Natural killer cell (primary cell): ENCODE data around the gene ZCCHC14. TPM values are rescaled to one million over a fixed set of nuclear protein-coding genes. Genes with fewer than 3 reads are reported as not detected.
"Not testable (repeated sequence)": the region's sequence is repeated elsewhere in the genome, so short reads cannot be mapped to it uniquely, and the experiment has no call there.

ENCODE experiments used
- ATAC-seq, 3 donors: fragments of 150-1000 bp in 2 of 3; fragments of 200-7000 bp in 1 of 3; cut with Tn5 transposase; 1 replicate in 1 of 3; 2 replicates in 2 of 3; pipeline ENCODE4 v1.10.0; 2021; ENCODE audit warnings: mild to moderate bottlenecking in 2 of 3, moderate library complexity in 2 of 3
- DNase-seq, 2 donors: peaks; one replicate each; pipeline versions ENCODE4 v3.0.0 to v3.0.0-alpha.2; 2013 to 2021; ENCODE audit warnings: mixed read lengths in 1 of 2
- H3K27ac ChIP-seq: one replicate; pipeline ENCODE4 v1.5.1; 2013; ENCODE audit warnings: mild to moderate bottlenecking, low read length
- H3K27me3 ChIP-seq: one replicate; pipeline ENCODE4 v1.6.1; 2013; ENCODE audit warnings: low read length; ENCODE audit not compliant: control insufficient read depth, insufficient read depth
- H3K36me3 ChIP-seq: one replicate; pipeline ENCODE4 v1.6.1; 2013; ENCODE audit warnings: low read length; ENCODE audit not compliant: control insufficient read depth, insufficient read depth
- H3K4me1 ChIP-seq: one replicate; pipeline ENCODE4 v1.6.1; 2013; ENCODE audit warnings: low read length; ENCODE audit not compliant: control insufficient read depth, insufficient read depth
- H3K4me3 ChIP-seq: one replicate; pipeline ENCODE4 v1.5.1; 2013; ENCODE audit warnings: low read length
- H3K9me3 ChIP-seq: one replicate; pipeline ENCODE4 v1.6.1; 2013; ENCODE audit warnings: low read length; ENCODE audit not compliant: control insufficient read depth, insufficient read depth
- H3K27ac Mint-ChIP-seq, 2 donors: one replicate each; pipeline ENCODE4 v1.8.0; 2022; ENCODE audit warnings: mild to moderate bottlenecking in 2 of 2, mixed read lengths in 2 of 2, moderate library complexity in 1 of 2
- H3K27me3 Mint-ChIP-seq, 2 donors: one replicate each; pipeline ENCODE4 v1.8.0; 2022; ENCODE audit warnings: low read depth in 2 of 2, mixed read lengths in 2 of 2
- H3K36me3 Mint-ChIP-seq: one replicate; pipeline ENCODE4 v1.8.0; 2022; ENCODE audit warnings: mixed read lengths
- H3K4me1 Mint-ChIP-seq, 2 donors: one replicate each; pipeline ENCODE4 v1.8.0; 2022; ENCODE audit warnings: mixed read lengths in 2 of 2
- H3K4me3 Mint-ChIP-seq: one replicate; pipeline ENCODE4 v1.8.0; 2022; ENCODE audit warnings: mild to moderate bottlenecking, moderate library complexity, mixed read lengths
- H3K9me3 Mint-ChIP-seq, 2 donors: one replicate each; pipeline ENCODE4 v1.8.0; 2022; ENCODE audit warnings: mixed read lengths in 2 of 2
- WGBS: methylation state at CpG from one replicate; pipeline ENCODE4 v1.1.7; 2013; ENCODE audit warnings: missing lambda C conversion rate; ENCODE audit not compliant: insufficient coverage; 5-methylcytosine and 5-hydroxymethylcytosine counted together
- intact Hi-C: fragments of 100-400 bp; cut with micrococcal nuclease; formaldehyde crosslinking; loops from one replicate; pipeline ENCODE4 v1.14.2; 2022
- total RNA-seq, 4 donors: library from RNA; stranded (reverse); fragments of 120-200 nt in 1 of 4; gene quantifications; one replicate each; pipeline versions ENCODE4 v1.2.3 to v1.2.4, GENCODE V29; 2013 to 2022
- TF ChIP-seq, protein P1 (sequence below): fragments of 200-600 bp; IDR thresholded peaks from one replicate; pipeline ENCODE4 v1.8.0; 2022; ENCODE audit warnings: antibody characterized with exemption

ZCCHC14 gene
- total RNA-seq, 3 donors from 2014 or later (not counting 1 experiment from before 2014, with no cell fraction given), result 12.2 to 20.9 (median 19.2) TPM

DNA sequence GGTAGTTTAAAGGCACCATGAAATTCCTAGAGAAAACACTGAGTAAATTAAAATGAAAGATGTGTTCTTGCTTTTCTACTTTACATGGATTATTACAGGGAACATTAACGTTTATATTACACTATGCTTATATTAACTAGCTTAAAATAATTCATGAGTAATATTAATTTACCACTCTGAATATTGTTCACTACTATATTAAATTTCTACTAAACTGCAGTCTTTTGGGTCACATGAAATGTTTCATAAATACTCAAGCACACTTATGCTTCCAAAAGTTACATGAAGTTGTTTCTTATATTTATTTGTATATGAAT, 104.0 kb downstream of the ZCCHC14 start:
- Mint-ChIP-seq H3K9me3 (no peaks in the 10 kb centered on the region), H3K4me3 (peak overlapping the region; percentile 61), H3K27me3 (no peaks in the 10 kb centered on the region), H3K36me3 (no peaks in the 10 kb centered on the region), H3K4me1 (peaks cover 44 to 52% of the 10 kb centered on the region in 2 donors), H3K27ac (peak overlapping the region; percentile 95 to 97)
- WGBS, result no CpG with 5 or more reads among the region's 1 CpG
- H3K27me3 ChIP-seq, result no peaks in the 10 kb centered on the region
- ATAC-seq, result no peak
- TF ChIP-seq, protein P1, sequence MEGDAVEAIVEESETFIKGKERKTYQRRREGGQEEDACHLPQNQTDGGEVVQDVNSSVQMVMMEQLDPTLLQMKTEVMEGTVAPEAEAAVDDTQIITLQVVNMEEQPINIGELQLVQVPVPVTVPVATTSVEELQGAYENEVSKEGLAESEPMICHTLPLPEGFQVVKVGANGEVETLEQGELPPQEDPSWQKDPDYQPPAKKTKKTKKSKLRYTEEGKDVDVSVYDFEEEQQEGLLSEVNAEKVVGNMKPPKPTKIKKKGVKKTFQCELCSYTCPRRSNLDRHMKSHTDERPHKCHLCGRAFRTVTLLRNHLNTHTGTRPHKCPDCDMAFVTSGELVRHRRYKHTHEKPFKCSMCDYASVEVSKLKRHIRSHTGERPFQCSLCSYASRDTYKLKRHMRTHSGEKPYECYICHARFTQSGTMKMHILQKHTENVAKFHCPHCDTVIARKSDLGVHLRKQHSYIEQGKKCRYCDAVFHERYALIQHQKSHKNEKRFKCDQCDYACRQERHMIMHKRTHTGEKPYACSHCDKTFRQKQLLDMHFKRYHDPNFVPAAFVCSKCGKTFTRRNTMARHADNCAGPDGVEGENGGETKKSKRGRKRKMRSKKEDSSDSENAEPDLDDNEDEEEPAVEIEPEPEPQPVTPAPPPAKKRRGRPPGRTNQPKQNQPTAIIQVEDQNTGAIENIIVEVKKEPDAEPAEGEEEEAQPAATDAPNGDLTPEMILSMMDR, result no peak
- peak overlapping the region; percentile 80 for H3K27ac ChIP-seq
- H3K9me3 ChIP-seq, result no peaks in the 10 kb centered on the region
- H3K4me1 ChIP-seq, result peaks cover 39% of the 10 kb centered on the region
- H3K4me3 ChIP-seq, result peak overlapping the region; percentile 9
- intact Hi-C loops, result loop anchor here (2.0 to 5.0 kb wide), 2 partner anchors 72 to 1264 kb away; partner anchors contain the start of genes C16orf95 and CYBA
- DNase-seq, result no peak
- H3K36me3 ChIP-seq, result no peaks in the 10 kb centered on the region

DNA sequence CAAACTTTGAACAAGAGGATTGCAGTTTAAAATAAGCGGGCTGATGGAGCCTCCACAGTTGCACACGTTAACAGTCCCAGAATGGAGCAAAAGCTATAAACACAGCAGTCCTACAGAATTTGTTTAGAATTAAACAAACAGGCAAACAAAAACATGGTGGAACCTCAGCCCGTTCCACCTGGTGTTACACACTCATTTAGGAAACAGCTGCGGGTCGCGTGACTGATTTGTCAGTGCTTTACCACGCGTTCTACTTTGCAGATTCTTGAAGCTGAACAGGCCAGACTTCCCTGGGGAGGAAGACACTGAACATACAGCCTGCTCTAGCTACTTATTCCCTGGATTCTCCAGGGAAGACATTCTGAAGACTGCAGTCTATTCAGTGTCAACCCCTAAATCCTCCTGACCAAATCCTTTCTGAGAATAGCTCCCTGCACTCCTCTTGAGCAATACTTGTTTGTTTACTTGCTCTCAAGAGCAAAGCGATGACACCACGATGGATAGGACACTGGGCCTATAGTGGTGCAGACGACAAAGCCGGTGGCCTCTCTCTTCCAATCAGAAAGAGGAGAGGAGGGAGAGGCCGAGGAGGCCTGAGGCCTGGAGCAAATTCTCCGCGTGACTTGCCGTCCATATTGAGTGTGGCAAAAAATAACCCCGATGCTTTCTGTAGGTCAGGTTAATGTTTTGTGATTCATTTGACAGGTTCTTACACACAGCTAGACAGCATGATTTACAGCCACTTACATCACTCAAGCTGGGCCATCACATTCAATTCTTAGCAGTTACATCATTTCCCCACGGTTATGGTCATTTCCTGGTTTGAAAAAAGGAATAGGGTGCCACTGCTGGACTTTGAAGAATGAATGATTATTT, 104.6 kb downstream of the ZCCHC14 start:
- Mint-ChIP-seq H3K4me3 (peak overlapping the region; percentile 61), H3K9me3 (no peaks in the 10 kb centered on the region), H3K27me3 (no peaks in the 10 kb centered on the region), H3K27ac (peak overlapping the region; percentile 95 to 97), H3K4me1 (peaks cover 39 to 48% of the 10 kb centered on the region in 2 donors), H3K36me3 (no peaks in the 10 kb centered on the region)
- no peaks in the 10 kb centered on the region for H3K36me3 ChIP-seq
- peak overlapping the region; percentile 9 for H3K4me3 ChIP-seq
- H3K9me3 ChIP-seq, result no peaks in the 10 kb centered on the region
- H3K27me3 ChIP-seq, result no peaks in the 10 kb centered on the region
- WGBS, result 8% methylated on average over 18 of the region's 18 CpGs
- DNase-seq (peak; percentile 79 to 96), ATAC-seq (peak; percentile 64 to 83 (median 67))
- intact Hi-C loops, result loop anchor here (2.0 to 5.0 kb wide), 2 partner anchors 71 to 1264 kb away; partner anchors contain the start of genes C16orf95 and CYBA
- H3K27ac ChIP-seq, result peak overlapping the region; percentile 80
- TF ChIP-seq, protein P1, result no peak
- H3K4me1 ChIP-seq, result peaks cover 33% of the 10 kb centered on the region

- peak overlapping the region; percentile 95 to 97 for H3K27ac Mint-ChIP-seq
- not testable (repeated sequence) for H3K9me3 ChIP-seq
Observed at GRCh38 chr16:87384875-87385167, 108.0 kb downstream of the ZCCHC14 start.

DNA sequence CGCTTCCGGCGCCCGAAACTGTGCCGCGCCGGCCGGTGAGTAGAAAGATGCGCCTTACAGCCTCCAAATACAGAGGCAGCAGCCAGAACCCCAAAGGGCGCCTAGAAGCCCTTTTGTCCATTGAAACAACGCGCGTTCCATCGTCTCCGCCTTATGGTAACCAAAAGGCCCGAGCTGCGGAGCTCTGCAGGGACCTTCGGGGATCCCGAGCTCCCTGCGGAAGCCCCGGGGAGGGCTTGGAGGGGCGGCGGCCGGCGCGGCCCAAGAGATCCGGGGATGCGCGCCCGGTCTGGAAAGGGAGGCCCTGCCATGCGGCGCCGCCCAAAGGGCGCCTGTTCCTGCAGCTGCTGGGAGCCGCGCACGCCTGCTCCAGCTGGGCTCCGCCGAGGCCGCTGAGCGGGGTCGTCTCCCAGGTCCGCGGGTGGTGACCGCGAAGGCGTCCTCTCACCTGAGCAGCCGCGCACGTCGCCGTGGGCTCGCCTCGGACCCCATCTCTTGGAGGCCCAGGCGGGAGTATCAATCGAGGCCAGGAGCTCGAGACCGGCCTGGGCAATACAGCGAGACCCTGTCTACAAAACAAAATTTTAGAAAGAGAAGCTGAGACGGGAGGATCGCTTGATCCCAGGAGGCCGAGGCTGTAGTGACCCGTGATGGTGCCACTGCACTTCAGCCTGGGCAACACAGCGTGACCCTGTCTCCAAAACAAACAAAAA, 108.5 kb downstream of the ZCCHC14 start:
- Mint-ChIP-seq H3K36me3 (no peaks in the 10 kb centered on the region), H3K4me1 (peaks cover 52 to 60% of the 10 kb centered on the region in 2 donors), H3K9me3 (no peaks in the 10 kb centered on the region), H3K4me3 (peak overlapping the region; percentile 95), H3K27ac (peak overlapping the region; percentile 95 to 97), H3K27me3 (no peaks in the 10 kb centered on the region)
- DNase-seq (no peak), ATAC-seq (no peak)
- Histone ChIP-seq H3K9me3 (no peaks in the 10 kb centered on the region), H3K4me3 (peak overlapping the region; percentile 80), H3K36me3 (no peaks in the 10 kb centered on the region), H3K27me3 (no peaks in the 10 kb centered on the region), H3K27ac (peak overlapping the region; percentile 86), H3K4me1 (peaks cover 31% of the 10 kb centered on the region)
- 9% methylated on average over 64 of the region's 64 CpGs for WGBS
- intact Hi-C loops, result no loop called here
- TF ChIP-seq, protein P1, result no peak

More at GRCh38 chr16:87384875-87385167, 108.0 kb downstream of the ZCCHC14 start:
- not testable (repeated sequence) for H3K36me3 Mint-ChIP-seq, DNase-seq, H3K27me3 Mint-ChIP-seq, H3K9me3 Mint-ChIP-seq, H3K27me3 ChIP-seq, ATAC-seq, H3K36me3 ChIP-seq
- H3K4me1 ChIP-seq, result peaks cover 32% of the 10 kb centered on the region
- Mint-ChIP-seq H3K4me1 (peaks cover 54 to 60% of the 10 kb centered on the region in 2 donors), H3K4me3 (peak overlapping the region; percentile 65)
- H3K4me3 ChIP-seq, result peak overlapping the region; percentile 80
- 87% methylated on average over 11 of the region's 12 CpGs for WGBS
- H3K27ac ChIP-seq, result peak overlapping the region; percentile 86
- intact Hi-C loops, result loop anchor here (5.0 kb wide), 1 partner anchor 1267 kb away; the partner anchor contains the start of gene CYBA
